Keratinocyte (primary cell): ENCODE data around the gene RBM41. TPM values are rescaled to one million over a fixed set of nuclear protein-coding genes. Genes with fewer than 3 reads are reported as not detected.

Experiments used
- DNase-seq: peaks from one replicate; pipeline ENCODE4 v3.0.0-alpha.2; 2011; ENCODE audit warnings: low read depth, missing footprints, low spot score
- FAIRE-seq: peaks from 2 replicates; lab custom pipeline; 2011; peaks lifted over from hg19 to GRCh38; lab: Jason Lieb, UNC
- H2AFZ ChIP-seq: 2 replicates; pipeline ENCODE4 v1.6.0; 2012; ENCODE audit warnings: low read length, control low read depth, inconsistent platforms; ENCODE audit not compliant: control insufficient read depth
- H3K27ac ChIP-seq: 2 replicates; pipeline ENCODE4 v1.5.1; 2011; ENCODE audit warnings: low read length; ENCODE audit not compliant: control insufficient read depth, insufficient read depth
- H3K27me3 ChIP-seq: 3 replicates; pipeline ENCODE4 v1.6.0; 2011; ENCODE audit warnings: low read length; ENCODE audit not compliant: control insufficient read depth, insufficient read depth; ENCODE audit errors: extremely low read depth
- H3K36me3 ChIP-seq, 2 experiments: 2 replicates in 1 of 2; 3 replicates in 1 of 2; pipeline ENCODE4 v1.5.1; 2011; ENCODE audit warnings: low read length in 2 of 2, mild to moderate bottlenecking in 1 of 2; ENCODE audit not compliant: control insufficient read depth in 2 of 2, insufficient read depth in 2 of 2; ENCODE audit errors: extremely low read depth in 1 of 2
- H3K4me1 ChIP-seq: 3 replicates; pipeline ENCODE4 v1.5.1; 2011; ENCODE audit warnings: low read length; ENCODE audit not compliant: control insufficient read depth, insufficient read depth; ENCODE audit errors: extremely low read depth
- H3K4me2 ChIP-seq: 3 replicates; pipeline ENCODE4 v1.6.0; 2011; ENCODE audit warnings: low read depth, low read length; ENCODE audit not compliant: control insufficient read depth, insufficient read depth; ENCODE audit errors: extremely low read depth
- H3K4me3 ChIP-seq, 3 experiments: fragments of 200-600 bp in 1 of 3; sonication (generic) in 1 of 3; 2 replicates in 2 of 3; 3 replicates in 1 of 3; pipeline ENCODE4 v1.5.1; 2011 to 2016; ENCODE audit warnings: low read length in 3 of 3, mild to moderate bottlenecking in 3 of 3, control low read depth in 2 of 3, inconsistent platforms in 1 of 3, low read depth in 1 of 3, mixed read lengths in 1 of 3, mixed run types in 1 of 3, moderate library complexity in 1 of 3; ENCODE audit not compliant: control insufficient read depth in 2 of 3, insufficient read depth in 2 of 3; ENCODE audit errors: extremely low read depth in 1 of 3
- H3K79me2 ChIP-seq: 2 replicates; pipeline ENCODE4 v1.6.0; 2012; ENCODE audit warnings: low read length; ENCODE audit not compliant: control insufficient read depth, insufficient read depth
- H3K9ac ChIP-seq: 3 replicates; pipeline ENCODE4 v1.6.0; 2011; ENCODE audit warnings: low read length; ENCODE audit not compliant: control insufficient read depth, insufficient read depth; ENCODE audit errors: extremely low read depth
- H3K9me1 ChIP-seq: 3 replicates; pipeline ENCODE4 v1.6.0; 2011; ENCODE audit warnings: low read length; ENCODE audit not compliant: control insufficient read depth, insufficient read depth; ENCODE audit errors: extremely low read depth
- H3K9me3 ChIP-seq: 2 replicates; pipeline ENCODE4 v1.5.1; 2012; ENCODE audit warnings: low read depth, low read length; ENCODE audit not compliant: control insufficient read depth
- H4K20me1 ChIP-seq: 3 replicates; pipeline ENCODE4 v1.6.0; 2011; ENCODE audit warnings: low read length; ENCODE audit not compliant: control insufficient read depth, insufficient read depth; ENCODE audit errors: extremely low read depth
- CTCF ChIP-seq, 3 experiments: IDR thresholded peaks in 1 of 3; conservative IDR thresholded peaks in 1 of 3; optimal IDR thresholded peaks in 1 of 3; 2 replicates in 2 of 3; 3 replicates in 1 of 3; pipeline versions ENCODE3 to v1.5.1; 2011; ENCODE audit warnings: low read length in 3 of 3, mild to moderate bottlenecking in 3 of 3, moderate library complexity in 2 of 3, control low read depth in 1 of 3, inconsistent platforms in 1 of 3; ENCODE audit not compliant: insufficient read depth in 2 of 3; ENCODE audit errors: extremely low read depth in 1 of 3
- EZH2 ChIP-seq: IDR thresholded peaks from one replicate; pipeline ENCODE4 v1.6.1; 2012; ENCODE audit warnings: inconsistent platforms, mild to moderate bottlenecking, low read length, moderate library complexity
- dilution Hi-C: fragments of 300-500 bp; cut with MboI; formaldehyde crosslinking; loops from one replicate; pipeline ENCODE4 v1.7.0; 2020; ENCODE audit warnings: low sequenced_read_pairs; ENCODE audit not compliant: extremely low pct_ligation_motif_present
- polyA plus RNA-seq, 5 experiments: library from polyadenylated mRNA; depleted of rRNA in 3 of 5; stranded (reverse) in 3 of 5; stranded (forward) in 1 of 5; unstranded in 1 of 5; fragments of >200 nt; gene quantifications; 1 replicate in 1 of 5; 2 replicates in 3 of 5; 3 replicates in 1 of 5; pipeline versions ENCODE4 v1.2.1 to v1.2.3, GENCODE V29; 2011 to 2012; ENCODE audit warnings: missing spikeins in 2 of 5, low read depth in 1 of 5, low replicate concordance in 1 of 5

Gene RBM41
- polyA plus RNA-seq, 1 donor (not counting 4 experiments of a cell fraction or from before 2014, with no cell fraction given) = 14.5 TPM

- Histone ChIP-seq H2AFZ (no peak overlapping the region), H3K79me2 (no peaks in the 10 kb centered on the region), H3K9ac (no peak overlapping the region), H4K20me1 (no peaks in the 10 kb centered on the region), H3K4me2 (no peak overlapping the region), H3K27ac (no peak overlapping the region), H3K36me3 (no peaks in the 10 kb centered on the region), H3K9me3 (no peaks in the 10 kb centered on the region), H3K4me1 (no peaks in the 10 kb centered on the region), H3K4me3 (no peak overlapping the region), H3K27me3 (no peaks in the 10 kb centered on the region), H3K9me1 (no peaks in the 10 kb centered on the region)
- FAIRE-seq (no peak), DNase-seq (peak; percentile 55)
- TF ChIP-seq CTCF (optimal IDR thresholded peaks at IDR 0.05 in 1 of 3, IDR thresholded peaks at IDR 0.05 in 1 of 3, conservative IDR thresholded peaks at IDR 0.05 in 1 of 3; ENCODE audit: extremely low read depth in 1 of 3, insufficient read depth in 2 of 3, low read length in 3 of 3) (no peak), EZH2 (no peak)
- dilution Hi-C loops = no loop called here
Measured at GRCh38 chrX:107146670-107147069, 28.0 kb upstream of the RBM41 start.

- no peak for TF ChIP-seq CTCF (optimal IDR thresholded peaks at IDR 0.05 in 1 of 3, IDR thresholded peaks at IDR 0.05 in 1 of 3, conservative IDR thresholded peaks at IDR 0.05 in 1 of 3; ENCODE audit: extremely low read depth in 1 of 3, insufficient read depth in 2 of 3, low read length in 3 of 3)
- no peak for TF ChIP-seq EZH2
- no peaks in the 10 kb centered on the region for H3K9me3 ChIP-seq
- DNase-seq (no peak), FAIRE-seq (no peak)
- no peaks in the 10 kb centered on the region for H3K36me3 ChIP-seq
- no peaks in the 10 kb centered on the region for H3K27me3 ChIP-seq
- no peak overlapping the region for H3K4me3 ChIP-seq
- no peaks in the 10 kb centered on the region for H4K20me1 ChIP-seq
- H3K27ac ChIP-seq = peak overlapping the region; percentile 84
- H3K9ac ChIP-seq = peak overlapping the region; percentile 4
- H3K9me1 ChIP-seq = no peaks in the 10 kb centered on the region
- H3K79me2 ChIP-seq = no peaks in the 10 kb centered on the region
- dilution Hi-C loops = no loop called here
- H2AFZ ChIP-seq = no peak overlapping the region
- H3K4me2 ChIP-seq = peak overlapping the region; percentile 29
- H3K4me1 ChIP-seq = peaks cover 17% of the 10 kb centered on the region
Measured at GRCh38 chrX:107135965-107136307, 17.3 kb upstream of the RBM41 start.
